Sigmoid colon (tissue), 7 donors: Measurements from ENCODE around the gene CLSTN2. TPM values are rescaled to one million over a fixed set of nuclear protein-coding genes. Genes with fewer than 3 reads are reported as not detected.
A peak's percentile ranks its signal among the peaks of the same experiment; 100 is the strongest.

Source experiments
- DNase-seq: peaks from one replicate; pipeline ENCODE4 v3.0.0-alpha.2; 2019
- H3K27ac ChIP-seq, 4 donors: fragments of 200-600 bp; sonication (generic); one replicate each; pipeline ENCODE4 v1.5.1; 2016 to 2019; ENCODE audit warnings: mild to moderate bottlenecking in 1 of 4
- H3K27me3 ChIP-seq, 3 donors: fragments of 200-600 bp; sonication (generic); one replicate each; pipeline ENCODE4 v1.5.1; 2019; ENCODE audit warnings: mild to moderate bottlenecking in 1 of 3
- H3K36me3 ChIP-seq, 4 donors: fragments of 200-600 bp; sonication (generic); one replicate each; pipeline ENCODE4 v1.5.1; 2016 to 2019
- H3K4me1 ChIP-seq, 4 donors: fragments of 200-600 bp; sonication (generic); one replicate each; pipeline ENCODE4 v1.5.1; 2017 to 2019
- H3K4me3 ChIP-seq, 4 donors: fragments of 200-600 bp; sonication (generic); one replicate each; pipeline ENCODE4 v1.5.1; 2017 to 2019; ENCODE audit warnings: mild to moderate bottlenecking in 2 of 4, moderate library complexity in 1 of 4
- H3K9me3 ChIP-seq, 4 donors: fragments of 200-600 bp in 3 of 4; sonication (generic) in 3 of 4; one replicate each; pipeline versions ENCODE4 v1.5.1 to v1.6.1; 2013 to 2019
- EP300 ChIP-seq, 4 donors: sonication (generic); formaldehyde crosslinking; IDR thresholded peaks; one replicate each; pipeline ENCODE4 v1.6.1; 2017; ENCODE audit warnings: antibody characterized with exemption in 4 of 4
- POLR2A ChIP-seq, 2 donors: fragments of 450-650 bp; IDR thresholded peaks; one replicate each; pipeline ENCODE4 v1.6.1; 2016; ENCODE audit warnings: antibody characterized with exemption in 2 of 2, mild to moderate bottlenecking in 2 of 2, moderate library complexity in 2 of 2
- POLR2AphosphoS5 ChIP-seq, 4 donors: sonication (generic); formaldehyde crosslinking; IDR thresholded peaks; one replicate each; pipeline ENCODE4 v1.6.1; 2017; ENCODE audit warnings: antibody characterized with exemption in 4 of 4
- WGBS, 2 donors: extraction: QIAGEN DNeasy Blood & Tissue Kit; methylation state at CpG; one replicate each; pipeline ENCODE4 v1.1.7; 2013; 5-methylcytosine and 5-hydroxymethylcytosine counted together
- intact Hi-C: fragments of 100-400 bp; cut with DNase I; formaldehyde crosslinking; loops from one replicate; pipeline ENCODE4 v1.15.1; 2023
- polyA plus RNA-seq, 3 donors: library from polyadenylated mRNA; stranded (reverse); fragments of 200-250 nt; gene quantifications; one replicate each; pipeline ENCODE4 v1.2.3, GENCODE V29; 2013
- total RNA-seq, 4 donors: library from RNA; depleted of rRNA; stranded (reverse); fragments of >200 nt; gene quantifications; one replicate each; pipeline ENCODE4 v1.1.0, GENCODE V29; 2016
- TF ChIP-seq, protein P1 (sequence below), 4 experiments: fragments of 450-650 bp in 3 of 4; fragments of 200-600 bp in 1 of 4; IDR thresholded peaks; one replicate each; pipeline ENCODE4 v1.5.1; 2016 to 2019; ENCODE audit warnings: antibody characterized with exemption in 4 of 4, mild to moderate bottlenecking in 3 of 4, moderate library complexity in 2 of 4
- donor health status: healthy with polysubstance abuse.
- donor health status: Bipolar disorder and iron deficiency.
- donor health status: healthy.

The CLSTN2 gene
- total and polyA plus RNA-seq, 7 donors, result 0.23 to 8.3 (median 2.7) TPM

DNA sequence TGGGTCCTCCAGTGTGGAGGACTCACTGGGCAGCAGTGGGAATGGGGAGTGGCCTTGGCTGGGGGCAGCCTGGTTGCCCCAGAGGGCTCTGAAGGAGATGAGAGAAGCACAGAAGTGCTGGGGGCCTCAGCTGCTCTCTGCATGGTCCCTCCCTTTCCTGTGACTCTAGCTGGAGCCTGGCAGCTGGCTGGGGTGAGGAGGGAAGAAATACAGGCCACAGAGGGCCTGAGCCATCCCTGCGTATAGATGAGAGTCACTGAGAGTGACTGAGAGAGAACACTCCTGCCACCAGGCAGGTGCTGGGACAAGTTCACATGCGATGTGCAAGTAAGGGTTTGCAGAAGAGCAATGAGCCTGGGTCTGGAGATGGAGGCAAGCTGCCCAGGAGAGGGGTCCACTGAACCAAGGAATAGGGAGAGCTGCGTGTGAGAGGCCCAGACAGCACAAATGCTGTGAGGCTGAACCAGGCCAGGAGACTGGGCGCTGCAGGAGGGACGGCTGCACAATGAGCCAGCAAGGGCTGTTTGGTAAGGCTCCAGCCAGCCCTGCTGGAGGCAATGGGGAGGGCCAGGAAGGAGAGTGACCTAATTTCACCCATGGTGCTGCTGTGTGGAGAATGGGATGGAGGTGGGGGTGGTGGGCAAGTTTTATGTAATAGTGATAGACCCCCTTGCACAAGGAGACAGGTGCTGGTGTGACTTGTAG, 87.2 kb downstream of the CLSTN2 start:
- no peak for DNase-seq
- no peak for TF ChIP-seq EP300 (IDR thresholded peaks at IDR 0.05)
- TF ChIP-seq, protein P1, sequence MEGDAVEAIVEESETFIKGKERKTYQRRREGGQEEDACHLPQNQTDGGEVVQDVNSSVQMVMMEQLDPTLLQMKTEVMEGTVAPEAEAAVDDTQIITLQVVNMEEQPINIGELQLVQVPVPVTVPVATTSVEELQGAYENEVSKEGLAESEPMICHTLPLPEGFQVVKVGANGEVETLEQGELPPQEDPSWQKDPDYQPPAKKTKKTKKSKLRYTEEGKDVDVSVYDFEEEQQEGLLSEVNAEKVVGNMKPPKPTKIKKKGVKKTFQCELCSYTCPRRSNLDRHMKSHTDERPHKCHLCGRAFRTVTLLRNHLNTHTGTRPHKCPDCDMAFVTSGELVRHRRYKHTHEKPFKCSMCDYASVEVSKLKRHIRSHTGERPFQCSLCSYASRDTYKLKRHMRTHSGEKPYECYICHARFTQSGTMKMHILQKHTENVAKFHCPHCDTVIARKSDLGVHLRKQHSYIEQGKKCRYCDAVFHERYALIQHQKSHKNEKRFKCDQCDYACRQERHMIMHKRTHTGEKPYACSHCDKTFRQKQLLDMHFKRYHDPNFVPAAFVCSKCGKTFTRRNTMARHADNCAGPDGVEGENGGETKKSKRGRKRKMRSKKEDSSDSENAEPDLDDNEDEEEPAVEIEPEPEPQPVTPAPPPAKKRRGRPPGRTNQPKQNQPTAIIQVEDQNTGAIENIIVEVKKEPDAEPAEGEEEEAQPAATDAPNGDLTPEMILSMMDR (IDR thresholded peaks at IDR 0.05), result no peak
- TF ChIP-seq POLR2AphosphoS5 (IDR thresholded peaks at IDR 0.05), result no peak
- no peak for TF ChIP-seq POLR2A (IDR thresholded peaks at IDR 0.05)
- Histone ChIP-seq H3K4me1 (peaks cover 0 to 26% (median 23%) of the 10 kb centered on the region in 4 donors), H3K4me3 (no peak overlapping the region), H3K27ac (peak overlapping the region in 1 of 4 donors; percentile 55), H3K36me3 (no peaks in the 10 kb centered on the region), H3K27me3 (no peaks in the 10 kb centered on the region), H3K9me3 (no peaks in the 10 kb centered on the region)
- 72 to 77% methylated on average over 5 of the region's 5 CpGs for WGBS, 2 donors
- intact Hi-C loops, result no loop called here

DNA sequence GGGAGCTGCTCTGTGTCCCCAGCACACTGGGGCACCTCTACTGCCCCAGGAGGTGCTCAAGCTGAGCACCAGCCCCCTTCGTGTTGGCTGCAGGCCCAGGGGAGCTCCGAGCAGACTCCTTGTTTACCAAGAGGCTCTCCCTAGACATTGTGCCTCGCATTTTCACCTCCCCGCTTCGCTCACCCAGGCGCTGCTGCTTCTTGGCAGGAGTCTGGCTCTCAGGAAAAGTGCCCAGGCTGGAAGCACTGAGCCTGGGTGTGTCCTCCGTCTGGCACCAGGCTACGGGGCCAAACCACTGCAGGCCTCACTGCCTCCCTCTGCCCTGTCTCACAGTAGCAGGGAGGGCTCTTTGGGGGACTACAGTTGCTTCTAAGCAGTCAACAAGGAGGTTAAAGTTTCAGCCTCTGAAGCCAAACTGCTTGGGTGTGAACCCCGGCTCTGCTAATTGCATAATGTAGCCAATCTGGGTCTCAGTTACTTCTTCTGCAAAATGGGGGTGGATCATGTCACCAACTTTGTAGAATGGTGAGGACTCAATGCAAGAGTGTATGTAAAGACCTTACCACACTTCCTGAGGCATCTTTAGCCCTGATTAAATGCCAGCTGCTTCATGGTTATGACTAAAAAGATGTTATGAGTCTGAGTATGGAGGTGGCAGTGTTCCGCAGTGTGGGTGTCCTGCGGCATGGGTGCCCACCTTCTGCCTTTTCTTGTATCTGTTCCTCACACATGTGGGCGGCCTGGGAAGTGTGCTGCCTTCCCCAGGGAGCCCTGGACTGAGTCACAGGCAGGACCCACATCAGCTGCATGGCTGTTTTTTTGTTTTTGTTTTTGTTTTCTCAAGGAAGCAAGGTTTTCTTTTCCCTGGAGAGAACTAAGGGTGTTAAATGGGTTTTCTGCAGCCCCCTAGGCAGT, 88.9 kb downstream of the CLSTN2 start:
- peak overlapping the region; percentile 3 to 60 (median 48) for H3K27ac ChIP-seq
- no peak overlapping the region for H3K4me3 ChIP-seq

DNA sequence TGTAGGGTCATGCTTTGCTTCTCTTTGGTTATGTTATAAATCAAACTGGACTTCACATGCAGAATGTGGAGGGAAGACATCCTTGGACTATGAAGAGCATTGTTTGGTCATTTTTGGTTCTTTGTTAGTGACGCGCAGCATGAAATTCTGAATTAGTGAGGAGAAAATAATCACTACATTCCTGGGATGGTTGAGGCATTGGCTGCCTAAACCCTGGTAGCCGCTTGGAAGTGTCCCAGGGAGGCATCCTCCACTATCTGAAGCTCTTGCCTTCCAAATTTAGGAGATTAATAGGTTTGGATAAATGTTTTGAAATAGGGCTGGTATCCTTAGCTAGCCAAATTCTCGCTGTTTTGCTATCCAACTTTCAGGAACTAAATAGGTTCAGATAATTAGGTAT, 96.2 kb downstream of the CLSTN2 start:
- intact Hi-C loops, result no loop called here
- Histone ChIP-seq H3K4me3 (no peak overlapping the region), H3K9me3 (no peaks in the 10 kb centered on the region), H3K27me3 (no peaks in the 10 kb centered on the region), H3K4me1 (no peaks in the 10 kb centered on the region), H3K36me3 (no peaks in the 10 kb centered on the region), H3K27ac (no peak overlapping the region)
- no peak for DNase-seq
- TF ChIP-seq POLR2A (IDR thresholded peaks at IDR 0.05), result no peak
- WGBS, 2 donors, result 86% methylated on average over 4 of the region's 4 CpGs

More for the DNA sequence above, 88.9 kb downstream of the CLSTN2 start:
- Histone ChIP-seq H3K27me3 (no peaks in the 10 kb centered on the region), H3K9me3 (no peaks in the 10 kb centered on the region), H3K4me1 (peaks cover 0 to 26% (median 23%) of the 10 kb centered on the region in 4 donors), H3K36me3 (no peaks in the 10 kb centered on the region)
- TF ChIP-seq EP300 (IDR thresholded peaks at IDR 0.05) (no peak), POLR2A (IDR thresholded peaks at IDR 0.05) (no peak), POLR2AphosphoS5 (IDR thresholded peaks at IDR 0.05) (no peak)
- TF ChIP-seq, protein P1 (IDR thresholded peaks at IDR 0.05), result no peak
- peak; percentile 72 for DNase-seq
- 38 to 68% methylated on average over 12 of the region's 12 CpGs for WGBS, 2 donors
- intact Hi-C loops, result no loop called here

DNA sequence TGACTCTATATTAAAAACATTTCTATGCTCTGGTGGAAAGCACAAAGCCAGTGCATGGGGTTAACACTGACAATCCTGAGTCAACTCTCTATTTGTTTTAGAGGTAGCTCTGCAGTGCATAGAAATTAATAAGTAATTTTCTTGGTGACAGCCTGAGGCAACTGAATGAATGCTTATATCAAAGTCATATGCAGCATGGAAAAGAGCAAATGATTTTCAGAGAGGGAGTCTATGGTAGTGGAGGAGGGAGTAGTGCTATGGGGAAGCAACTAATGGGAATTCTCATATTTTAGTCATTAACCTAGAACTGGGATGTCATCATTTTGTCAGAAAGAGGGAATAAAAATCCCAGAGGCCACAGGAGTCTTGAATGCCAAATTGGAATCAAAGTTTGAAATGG, 99.1 kb downstream of the CLSTN2 start:
- no peak for TF ChIP-seq POLR2A (IDR thresholded peaks at IDR 0.05)
- TF ChIP-seq, protein P1 (IDR thresholded peaks at IDR 0.05), result no peak
- TF ChIP-seq EP300 (IDR thresholded peaks at IDR 0.05), result no peak
- no peak for TF ChIP-seq POLR2AphosphoS5 (IDR thresholded peaks at IDR 0.05)
- intact Hi-C loops, result no loop called here
- H3K4me3 ChIP-seq, result no peak overlapping the region
- no peaks in the 10 kb centered on the region for H3K27me3 ChIP-seq
- no peak overlapping the region for H3K27ac ChIP-seq
- no peaks in the 10 kb centered on the region for H3K4me1 ChIP-seq
- H3K36me3 ChIP-seq, result no peaks in the 10 kb centered on the region
- H3K9me3 ChIP-seq, result no peaks in the 10 kb centered on the region
- no peak for DNase-seq

DNA sequence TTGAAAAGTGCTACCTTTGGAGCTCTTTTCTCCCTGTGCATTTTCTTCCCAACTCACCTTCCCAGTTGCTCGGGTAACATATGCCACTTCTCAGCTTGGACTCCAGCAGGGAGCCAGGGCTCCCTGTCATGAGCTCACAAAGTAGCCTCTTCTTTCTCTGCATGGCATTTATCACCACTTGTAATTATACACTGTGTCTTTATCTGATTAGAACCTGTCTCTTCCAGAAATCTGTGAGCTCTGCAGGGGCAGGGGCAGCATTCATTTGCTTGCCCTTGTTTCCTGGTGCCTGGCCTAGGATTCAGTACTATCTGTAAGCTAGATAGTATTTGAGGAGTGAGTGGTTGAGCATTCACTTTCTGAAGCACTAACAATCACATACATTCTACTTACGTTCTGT, 100.9 kb downstream of the CLSTN2 start:
- no peak overlapping the region for H3K4me3 ChIP-seq
- TF ChIP-seq EP300 (IDR thresholded peaks at IDR 0.05) (no peak), POLR2A (IDR thresholded peaks at IDR 0.05) (no peak), POLR2AphosphoS5 (IDR thresholded peaks at IDR 0.05) (no peak)
- TF ChIP-seq, protein P1 (IDR thresholded peaks at IDR 0.05), result no peak
- no peaks in the 10 kb centered on the region for H3K36me3 ChIP-seq
- H3K27ac ChIP-seq, result no peak overlapping the region
- no peaks in the 10 kb centered on the region for H3K9me3 ChIP-seq
- H3K4me1 ChIP-seq, result no peaks in the 10 kb centered on the region
- intact Hi-C loops, result no loop called here
- 52 to 53% methylated on average over 2 of the region's 2 CpGs for WGBS, 2 donors
- no peak for DNase-seq
- H3K27me3 ChIP-seq, result no peaks in the 10 kb centered on the region
